GM12878 (cell line): ENCODE results near the gene KLLN. TPM values are rescaled to one million over a fixed set of nuclear protein-coding genes. Genes with fewer than 3 reads are reported as not detected.

ENCODE experiments used
- ATF2 ChIP-seq: IDR thresholded peaks from 2 replicates; pipeline ENCODE4 v1.6.1; 2012; ENCODE audit warnings: low read length, inconsistent platforms
- CBX3 ChIP-seq: fragments of 200-600 bp; sonication (generic); IDR thresholded peaks from 2 replicates; pipeline ENCODE4 v1.6.1; 2016; ENCODE audit warnings: low read depth, borderline replicate concordance
- CTCF ChIP-seq, 3 experiments: IDR thresholded peaks in 2 of 3; conservative IDR thresholded peaks in 1 of 3; 2 replicates each; pipeline ENCODE4 v1.5.1; 2011; ENCODE audit warnings: low read depth in 3 of 3, low read length in 3 of 3, mild to moderate bottlenecking in 3 of 3, control low read depth in 2 of 3, moderate library complexity in 2 of 3, inconsistent platforms in 1 of 3, mixed read lengths in 1 of 3; ENCODE audit not compliant: control insufficient read depth in 2 of 3, insufficient read depth in 1 of 3; ENCODE audit errors: extremely low read depth in 1 of 3
- E2F8 ChIP-seq: fragments of 450-650 bp; IDR thresholded peaks from 2 replicates; pipeline ENCODE4 v1.6.1; 2018; ENCODE audit warnings: mild to moderate bottlenecking, low read depth, moderate library complexity; ENCODE audit not compliant: partially characterized antibody
- FOXK2 ChIP-seq: fragments of 450-650 bp; IDR thresholded peaks from 2 replicates; pipeline ENCODE4 v1.6.1; 2017; ENCODE audit warnings: mild to moderate bottlenecking, moderate library complexity
- GATAD2B ChIP-seq: fragments of 450-650 bp; conservative IDR thresholded peaks from 2 replicates; pipeline ENCODE4 v1.6.1; 2017; ENCODE audit warnings: low read depth, mild to moderate bottlenecking, moderate library complexity
- HCFC1 ChIP-seq: fragments of 150-350 bp; IDR thresholded peaks from 2 replicates; pipeline ENCODE4 v1.6.1; 2014; ENCODE audit warnings: low read length
- IRF3 ChIP-seq: fragments of 450-650 bp; IDR thresholded peaks from 2 replicates; pipeline ENCODE4 v1.6.1; 2014; ENCODE audit warnings: mild to moderate bottlenecking
- KAT2A ChIP-seq: conservative IDR thresholded peaks from 2 replicates; pipeline ENCODE4 v1.6.1; 2011; ENCODE audit warnings: low read depth, low read length; ENCODE audit not compliant: control insufficient read depth
- NR2C1 ChIP-seq: fragments of 450-650 bp; IDR thresholded peaks from 2 replicates; pipeline ENCODE4 v1.6.1; 2017; ENCODE audit warnings: antibody characterized with exemption, mild to moderate bottlenecking, moderate library complexity
- NR2F1 ChIP-seq: fragments of 450-650 bp; conservative IDR thresholded peaks from 2 replicates; pipeline ENCODE4 v1.6.1; 2017; ENCODE audit warnings: mild to moderate bottlenecking
- POU2F2 ChIP-seq: IDR thresholded peaks from 3 replicates; pipeline ENCODE4 v1.6.1; 2011; ENCODE audit warnings: low read depth, mild to moderate bottlenecking, low read length, borderline replicate concordance
- SMC3 ChIP-seq: IDR thresholded peaks from 2 replicates; pipeline ENCODE4 v1.6.1; 2011; ENCODE audit warnings: low read length, improper control_type of control experiment, borderline replicate concordance
- SPI1 ChIP-seq: IDR thresholded peaks from 2 replicates; pipeline ENCODE4 v1.6.1; 2011; ENCODE audit warnings: low read depth, mild to moderate bottlenecking, low read length, moderate library complexity, borderline replicate concordance; ENCODE audit not compliant: insufficient read depth
- SREBF2 ChIP-seq: IDR thresholded peaks from 2 replicates; pipeline ENCODE4 v1.6.1; 2012; ENCODE audit warnings: mild to moderate bottlenecking, low read length
- TBL1XR1 ChIP-seq: IDR thresholded peaks from 2 replicates; pipeline ENCODE4 v1.6.1; 2012; ENCODE audit warnings: low read depth, low read length, improper control_type of control experiment
- WRNIP1 ChIP-seq: IDR thresholded peaks from 2 replicates; pipeline ENCODE4 v1.6.1; 2011; ENCODE audit warnings: low read depth, low read length, improper control_type of control experiment, borderline replicate concordance
- ZBTB11 ChIP-seq: fragments of 450-650 bp; formaldehyde crosslinking; IDR thresholded peaks from 2 replicates; pipeline ENCODE4 v1.5.0; 2022; ENCODE audit warnings: mild to moderate bottlenecking, missing genetic modification characterization
- ZSCAN29 ChIP-seq: fragments of 450-650 bp; IDR thresholded peaks from 2 replicates; pipeline ENCODE4 v1.6.1; 2017; ENCODE audit warnings: mild to moderate bottlenecking, moderate library complexity
- polyA plus RNA-seq, 11 experiments: library from polyadenylated mRNA; depleted of rRNA in 4 of 11; unstranded in 6 of 11; stranded (reverse) in 5 of 11; fragments of >200 nt; fragmentation: Nextera tagmentation in 4 of 11; fragmentation: Illumina TruSeq in 1 of 11; extraction: Ambion mirVana in 4 of 11; extraction: Trizol in 1 of 11; gene quantifications; 1 replicate in 1 of 11; 2 replicates in 10 of 11; pipeline versions ENCODE4 v1.2.1 to v1.2.3, GENCODE V29; 2011 to 2016; ENCODE audit warnings: inconsistent platforms in 2 of 11, missing spikeins in 2 of 11, low read depth in 1 of 11
- total RNA-seq, 4 experiments: library from RNA; depleted of rRNA in 3 of 4; stranded (reverse); fragments of >200 nt in 3 of 4; fragmentation: Illumina TruSeq in 1 of 4; extraction: Trizol in 1 of 4; gene quantifications; 2 replicates each; pipeline versions ENCODE4 v1.2.1 to v1.2.3, GENCODE V29; 2013 to 2021

Gene KLLN
- total and polyA plus RNA-seq, 10 of the 15 experiments (the other 5 are each of a cell fraction or from before 2014, with no cell fraction given) = 0.87 to 2.2 (median 1.7) TPM

- TF ChIP-seq SREBF2 = no peak
- TF ChIP-seq CBX3 = no peak
- no peak for TF ChIP-seq IRF3
- peak; percentile 24; the same call in 1 of the 2 replicates for TF ChIP-seq SPI1
- peak; percentile 92 for TF ChIP-seq GATAD2B
- peak; percentile 62 for TF ChIP-seq HCFC1
- TF ChIP-seq ZSCAN29 = peak; percentile 97
- TF ChIP-seq E2F8 = peak; percentile 15
- peak; percentile 93; the same call in 2 of the 3 replicates for TF ChIP-seq POU2F2
- TF ChIP-seq ATF2 = 0 out of 2 replicates have a peak, but pooled peaks have one; percentile 61
- no peak for TF ChIP-seq FOXK2
- peak; percentile 45; the same call in 1 of the 2 replicates for TF ChIP-seq ZBTB11 (CRISPR knock-in tag)
- TF ChIP-seq WRNIP1 = peak; percentile 95; the same call in 1 of the 2 replicates
- no peak for TF ChIP-seq KAT2A
- peak; percentile 74 for TF ChIP-seq NR2C1
- no peak for TF ChIP-seq CTCF (IDR thresholded peaks at IDR 0.05 in 2 of 3, conservative IDR thresholded peaks at IDR 0.05 in 1 of 3; ENCODE audit: control insufficient read depth in 2 of 3, extremely low read depth in 1 of 3, insufficient read depth in 1 of 3, low read depth in 3 of 3, low read length in 3 of 3)
- TF ChIP-seq TBL1XR1 = peak; percentile 85
- TF ChIP-seq NR2F1 = peak; percentile 92
- peak; percentile 7; the same call in 1 of the 2 replicates for TF ChIP-seq SMC3
Observed at GRCh38 chr10:87861953-87862678, 1.2 kb downstream of the KLLN start (continued).
